Ovary (tissue), 3 donors: ENCODE measurements around the gene ANAPC5.

Experiments used
- CTCF ChIP-seq, 3 donors: fragments of 450-650 bp in 2 of 3; fragments of 200-600 bp in 1 of 3; IDR thresholded peaks; one replicate each; pipeline versions ENCODE4 v1.5.1 to v1.8.0; 2016 to 2022; ENCODE audit warnings: antibody characterized with exemption in 3 of 3, mild to moderate bottlenecking in 1 of 3
- EP300 ChIP-seq: sonication (generic); formaldehyde crosslinking; IDR thresholded peaks from one replicate; pipeline ENCODE4 v1.6.1; 2017; ENCODE audit warnings: antibody characterized with exemption
- donor health status: DM: no; HTN: no; CAD: no.

- TF ChIP-seq EP300, result no peak
- TF ChIP-seq CTCF (IDR thresholded peaks at IDR 0.05), result no peak
Measured at GRCh38 chr12:121279071-121279375, 73.2 kb downstream of the ANAPC5 start.
